MM.1S (cell line): ENCODE measurements around the gene PIGN.

Experiments
- DNase-seq: peaks from one replicate; pipeline ENCODE4 v3.0.0-alpha.2; 2015
- H2AFZ ChIP-seq: fragments of 300-600 bp; sonication (generic); 2 replicates; pipeline ENCODE4 v1.6.0; 2016; ENCODE audit warnings: antibody characterized with exemption, low read length
- H3F3A ChIP-seq: fragments of 300-600 bp; sonication (generic); 2 replicates; pipeline ENCODE4 v1.6.1; 2016; ENCODE audit warnings: mild to moderate bottlenecking, antibody characterized with exemption, low read length, moderate library complexity, mixed read lengths; ENCODE audit not compliant: insufficient read depth
- H3K27ac ChIP-seq: fragments of 300-600 bp; sonication (generic); 2 replicates; pipeline ENCODE4 v1.5.1; 2016; ENCODE audit warnings: mild to moderate bottlenecking, low read length
- H3K27me3 ChIP-seq: fragments of 300-600 bp; sonication (generic); replicated peaks from 2 replicates; pipeline ENCODE4 v1.6.0; 2016; ENCODE audit warnings: low read length; ENCODE audit not compliant: insufficient read depth
- H3K36me3 ChIP-seq: fragments of 300-600 bp; sonication (generic); replicated peaks from 2 replicates; pipeline ENCODE4 v1.6.1; 2016; ENCODE audit warnings: mild to moderate bottlenecking, low read length, mixed read lengths; ENCODE audit not compliant: insufficient read depth
- H3K4me1 ChIP-seq: fragments of 300-600 bp; sonication (generic); 2 replicates; pipeline ENCODE4 v1.6.1; 2016; ENCODE audit warnings: low read length, mixed read lengths
- H3K4me2 ChIP-seq: fragments of 300-600 bp; sonication (generic); 2 replicates; pipeline ENCODE4 v1.6.0; 2016; ENCODE audit warnings: low read depth, low read length
- H3K4me3 ChIP-seq: fragments of 300-600 bp; sonication (generic); 2 replicates; pipeline ENCODE4 v1.5.1; 2016; ENCODE audit warnings: low read length, mixed read lengths
- H3K79me2 ChIP-seq: fragments of 300-600 bp; sonication (generic); 2 replicates; pipeline ENCODE4 v1.6.1; 2016; ENCODE audit warnings: mixed run types, low read length, mixed read lengths
- H3K9ac ChIP-seq: fragments of 300-600 bp; sonication (generic); 2 replicates; pipeline ENCODE4 v1.6.1; 2016; ENCODE audit warnings: low read length, mixed read lengths
- H3K9me2 ChIP-seq: fragments of 300-600 bp; sonication (generic); replicated peaks from 2 replicates; pipeline ENCODE4 v1.6.1; 2016; ENCODE audit warnings: mild to moderate bottlenecking, low read length, mixed read lengths; ENCODE audit not compliant: insufficient read depth
- H3K9me3 ChIP-seq: fragments of 300-600 bp; sonication (generic); replicated peaks from 2 replicates; pipeline ENCODE4 v1.6.1; 2016; ENCODE audit warnings: mild to moderate bottlenecking, low read length, mixed read lengths; ENCODE audit not compliant: insufficient read depth
- H4K20me1 ChIP-seq: fragments of 300-600 bp; sonication (generic); 2 replicates; pipeline ENCODE4 v1.6.1; 2016; ENCODE audit warnings: mild to moderate bottlenecking, low read length, moderate library complexity, mixed read lengths; ENCODE audit not compliant: insufficient read depth
- EZH2 ChIP-seq: fragments of 300-600 bp; sonication (generic); optimal IDR thresholded peaks from 2 replicates; pipeline ENCODE3; 2017; ENCODE audit warnings: low read depth, mild to moderate bottlenecking, antibody characterized with exemption, low read length, mixed read lengths
- EZH2phosphoT487 ChIP-seq: fragments of 300-600 bp; sonication (generic); IDR thresholded peaks from 2 replicates; pipeline ENCODE4 v1.6.1; 2018; ENCODE audit warnings: antibody characterized with exemption, low read length
- TF ChIP-seq, protein P1 (sequence below): fragments of 300-600 bp; sonication (generic); IDR thresholded peaks from 2 replicates; pipeline ENCODE4 v1.5.1; 2016; ENCODE audit warnings: antibody characterized with exemption, low read length, mixed read lengths

Gene PIGN

DNA sequence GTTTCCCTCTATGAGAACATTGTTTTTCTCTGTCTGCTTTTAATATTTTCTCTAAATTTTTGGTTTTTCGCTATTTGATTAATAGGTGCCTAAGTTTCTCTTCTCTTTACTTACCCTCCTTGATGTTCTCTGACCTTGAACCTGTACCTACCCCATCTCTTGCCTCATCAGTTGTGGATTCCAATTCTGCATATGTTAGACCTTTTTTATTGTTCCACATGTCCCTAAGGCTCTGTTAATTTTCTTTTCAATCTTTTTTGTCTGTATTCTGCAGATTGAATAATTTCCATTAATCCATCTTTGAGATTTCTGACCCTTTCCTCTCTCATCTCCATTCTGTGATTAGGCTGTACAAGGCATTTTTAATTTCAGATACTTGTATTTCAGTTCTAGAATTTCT is 23.3 kb upstream of the PIGN start:
- Histone ChIP-seq H4K20me1 (no peaks in the 10 kb centered on the region), H3K9me2 (no peaks in the 10 kb centered on the region), H3K36me3 (no peaks in the 10 kb centered on the region; the same call in 1 of the 2 replicates), H3K4me1 (no peaks in the 10 kb centered on the region), H3K79me2 (peaks cover 52% of the 10 kb centered on the region), H3K4me3 (no peak overlapping the region), H3K27me3 (no peaks in the 10 kb centered on the region), H2AFZ (no peak overlapping the region), H3F3A (no peaks in the 10 kb centered on the region), H3K9me3 (no peaks in the 10 kb centered on the region), H3K4me2 (no peak overlapping the region), H3K9ac (no peak overlapping the region), H3K27ac (no peak overlapping the region)
- DNase-seq, result no peak
- TF ChIP-seq, protein P1, sequence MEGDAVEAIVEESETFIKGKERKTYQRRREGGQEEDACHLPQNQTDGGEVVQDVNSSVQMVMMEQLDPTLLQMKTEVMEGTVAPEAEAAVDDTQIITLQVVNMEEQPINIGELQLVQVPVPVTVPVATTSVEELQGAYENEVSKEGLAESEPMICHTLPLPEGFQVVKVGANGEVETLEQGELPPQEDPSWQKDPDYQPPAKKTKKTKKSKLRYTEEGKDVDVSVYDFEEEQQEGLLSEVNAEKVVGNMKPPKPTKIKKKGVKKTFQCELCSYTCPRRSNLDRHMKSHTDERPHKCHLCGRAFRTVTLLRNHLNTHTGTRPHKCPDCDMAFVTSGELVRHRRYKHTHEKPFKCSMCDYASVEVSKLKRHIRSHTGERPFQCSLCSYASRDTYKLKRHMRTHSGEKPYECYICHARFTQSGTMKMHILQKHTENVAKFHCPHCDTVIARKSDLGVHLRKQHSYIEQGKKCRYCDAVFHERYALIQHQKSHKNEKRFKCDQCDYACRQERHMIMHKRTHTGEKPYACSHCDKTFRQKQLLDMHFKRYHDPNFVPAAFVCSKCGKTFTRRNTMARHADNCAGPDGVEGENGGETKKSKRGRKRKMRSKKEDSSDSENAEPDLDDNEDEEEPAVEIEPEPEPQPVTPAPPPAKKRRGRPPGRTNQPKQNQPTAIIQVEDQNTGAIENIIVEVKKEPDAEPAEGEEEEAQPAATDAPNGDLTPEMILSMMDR, result no peak
- no peak for TF ChIP-seq EZH2

DNA sequence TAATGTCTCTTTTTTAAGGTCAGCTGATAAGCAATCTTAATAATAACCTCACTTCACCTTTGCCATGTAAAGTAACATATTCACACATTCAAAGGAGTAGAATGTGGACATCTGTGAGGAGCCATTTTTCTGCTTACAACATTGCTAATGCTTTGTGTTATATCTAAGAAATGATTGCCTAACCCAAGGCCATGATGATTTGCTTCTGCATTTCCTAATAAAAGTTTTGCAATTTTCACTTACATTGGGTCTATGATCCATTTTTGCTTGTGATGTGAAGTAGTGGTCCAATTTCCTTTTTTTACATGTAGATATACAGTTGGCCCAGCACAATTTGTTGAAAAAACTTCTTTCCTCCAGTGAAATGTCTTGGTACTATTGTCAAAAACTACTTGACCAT is 22.2 kb upstream of the PIGN start:
- H3K4me2 ChIP-seq, result no peak overlapping the region
- H3K27ac ChIP-seq, result no peak overlapping the region
- no peaks in the 10 kb centered on the region for H3K27me3 ChIP-seq
- H3K4me1 ChIP-seq, result no peaks in the 10 kb centered on the region
- no peak overlapping the region for H3K9ac ChIP-seq
- H3K79me2 ChIP-seq, result peaks cover 61% of the 10 kb centered on the region
- no peak for DNase-seq
- no peaks in the 10 kb centered on the region for H3K9me3 ChIP-seq
- H2AFZ ChIP-seq, result no peak overlapping the region
- TF ChIP-seq EZH2 (no peak), EZH2phosphoT487 (no peak)
- TF ChIP-seq, protein P1, result no peak
- H3K9me2 ChIP-seq, result no peaks in the 10 kb centered on the region
- H3K4me3 ChIP-seq, result no peak overlapping the region
- no peaks in the 10 kb centered on the region for H3F3A ChIP-seq
- H3K36me3 ChIP-seq, result no peaks in the 10 kb centered on the region; the same call in 1 of the 2 replicates
- H4K20me1 ChIP-seq, result no peaks in the 10 kb centered on the region

DNA sequence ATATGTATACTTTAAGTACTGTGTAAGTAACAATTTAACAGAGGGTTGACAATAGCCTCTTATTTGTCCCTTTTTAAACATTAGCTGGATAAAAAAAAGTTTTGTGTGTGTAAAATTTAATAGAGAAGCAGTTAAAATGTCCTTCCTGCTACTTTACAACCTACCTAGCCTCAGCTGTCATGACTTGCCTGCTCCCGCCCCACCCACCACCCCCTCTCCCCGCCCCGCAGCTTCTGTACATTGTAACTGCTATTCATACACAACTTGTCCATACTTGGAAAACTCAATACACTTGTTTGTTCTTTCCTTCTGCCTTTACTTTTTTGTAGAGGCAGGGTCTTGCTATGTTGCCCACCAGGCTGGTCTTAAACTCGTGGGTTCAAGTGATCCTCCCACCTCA is 19.7 kb upstream of the PIGN start:
- Histone ChIP-seq H3F3A (no peaks in the 10 kb centered on the region), H3K4me1 (no peaks in the 10 kb centered on the region)
- TF ChIP-seq EZH2phosphoT487, result no peak
- TF ChIP-seq EZH2, result no peak
- TF ChIP-seq, protein P1, result no peak

More for the DNA sequence above, 19.7 kb upstream of the PIGN start:
- no peak overlapping the region for H3K4me3 ChIP-seq
- no peaks in the 10 kb centered on the region for H4K20me1 ChIP-seq
- no peaks in the 10 kb centered on the region for H3K27me3 ChIP-seq
- H3K79me2 ChIP-seq, result peaks cover 79% of the 10 kb centered on the region
- no peak overlapping the region for H3K9ac ChIP-seq
- DNase-seq, result no peak
- H2AFZ ChIP-seq, result no peak overlapping the region
- no peaks in the 10 kb centered on the region for H3K9me3 ChIP-seq
- H3K9me2 ChIP-seq, result no peaks in the 10 kb centered on the region
- H3K4me2 ChIP-seq, result no peak overlapping the region
- H3K36me3 ChIP-seq, result no peaks in the 10 kb centered on the region
- no peak overlapping the region for H3K27ac ChIP-seq
